MV-4-11 (cell line): ENCODE measurements around the gene TPM2.

Source experiments
- DNase-seq: peaks from one replicate; lab custom pipeline; 2025; lab: John Stamatoyannopoulos, UW

The TPM2 gene

GRCh38 chr9:35689542-35690293 is at the start of gene TPM2:
TPM2 (minus strand) TSS chr9:35689925; CDS start chr9:35689817, 108 bp downstream.
- DNase-seq: no peak

- no peak for DNase-seq
Observed at GRCh38 chr9:35738924-35739323, 49.2 kb upstream of the TPM2 start.

GRCh38 chr9:35738186-35738585 is 48.5 kb upstream of the TPM2 start:
- no peak for DNase-seq

GRCh38 chr9:35737143-35737542 is 47.4 kb upstream of the TPM2 start:
- no peak for DNase-seq

GRCh38 chr9:35736201-35736633 is 46.5 kb upstream of the TPM2 start:
- peak; percentile 69 for DNase-seq

GRCh38 chr9:35734096-35734495 is 44.4 kb upstream of the TPM2 start:
- DNase-seq: no peak

GRCh38 chr9:35732800-35733541 is 43.2 kb upstream of the TPM2 start:
- peak; percentile 36 for DNase-seq

- peak; percentile 99 for DNase-seq
Observed at GRCh38 chr9:35732185-35732799, 42.6 kb upstream of the TPM2 start, which contains the start of the genes CREB3 and TLN1. CREB3 (plus strand) TSS chr9:35732666; CDS start chr9:35732773, 107 bp downstream. TLN1 (minus strand) TSS chr9:35732195; CDS start chr9:35725694, 6,501 bp downstream.

GRCh38 chr9:35731415-35732184 is 41.9 kb upstream of the TPM2 start:
- no peak for DNase-seq

- DNase-seq: no peak
Observed at GRCh38 chr9:35730486-35730854, 40.7 kb upstream of the TPM2 start.

- DNase-seq: peak; percentile 83
Observed at GRCh38 chr9:35729700-35730485, 40.2 kb upstream of the TPM2 start.

GRCh38 chr9:35729101-35729500 is 39.4 kb upstream of the TPM2 start:
- peak; percentile 38 for DNase-seq

GRCh38 chr9:35728041-35728971 is 38.6 kb upstream of the TPM2 start:
- peak; percentile 83 for DNase-seq

GRCh38 chr9:35727676-35728040 is 37.9 kb upstream of the TPM2 start:
- no peak for DNase-seq

GRCh38 chr9:35726931-35727330 is 37.2 kb upstream of the TPM2 start:
- peak; percentile 52 for DNase-seq

GRCh38 chr9:35725362-35725761 is 35.6 kb upstream of the TPM2 start:
- DNase-seq: no peak

- DNase-seq: no peak
Observed at GRCh38 chr9:35723908-35724307, 34.2 kb upstream of the TPM2 start.

GRCh38 chr9:35723426-35723825 is 33.7 kb upstream of the TPM2 start:
- no peak for DNase-seq

GRCh38 chr9:35719546-35719945 is 29.8 kb upstream of the TPM2 start:
- DNase-seq: no peak
